ENCODE results near the gene CDA.

CDA gene

GRCh38 chr1:20658166-20658915 lies 69.4 kb downstream of the CDA start:
- no peak for DNase-seq

GRCh38 chr1:20660363-20660762 lies 71.5 kb downstream of the CDA start:
- DNase-seq, result no peak

- DNase-seq, result no peak
Observed at GRCh38 chr1:20660847-20661206, 71.9 kb downstream of the CDA start.

GRCh38 chr1:20661207-20662109 lies 72.6 kb downstream of the CDA start, which contains the start of gene DDOST:
DDOST (minus strand) TSS chr1:20661369; CDS start chr1:20661350, 19 bp downstream.
- DNase-seq, result peak; percentile 98

- no peak for DNase-seq
Observed at GRCh38 chr1:20662110-20662475, 73.2 kb downstream of the CDA start.

GRCh38 chr1:20663365-20663764 lies 74.5 kb downstream of the CDA start:
- DNase-seq, result no peak

GRCh38 chr1:20663969-20664715 lies 75.2 kb downstream of the CDA start:
- DNase-seq, result no peak

- no peak for DNase-seq
Observed at GRCh38 chr1:20665726-20666125, 76.8 kb downstream of the CDA start.

- DNase-seq, result no peak
Observed at GRCh38 chr1:20666146-20666545, 77.2 kb downstream of the CDA start.

- DNase-seq, result no peak
Observed at GRCh38 chr1:20666804-20667203, 77.9 kb downstream of the CDA start.

All from NCI-H2227 treated with DMSO at 0.1 percent for 48 hours (cell line).